Gastrocnemius medialis (tissue), 4 donors: ENCODE measurements around the gene BDKRB1. TPM values are rescaled to one million over a fixed set of nuclear protein-coding genes. Genes with fewer than 3 reads are reported as not detected.

ENCODE experiments used
- ATAC-seq, 2 donors: fragments of 150-250 bp; one replicate each; pipeline ENCODE4 v1.9.1; 2016
- DNase-seq, 2 donors: peaks; one replicate each; pipeline ENCODE4 v3.0.0-alpha.2; 2019
- H3K27ac ChIP-seq, 4 donors: fragments of 200-600 bp; sonication (generic); 1 replicate in 1 of 4; 2 replicates in 3 of 4; pipeline ENCODE4 v1.5.1; 2016 to 2018; ENCODE audit warnings: mild to moderate bottlenecking in 2 of 4, moderate library complexity in 1 of 4
- H3K27me3 ChIP-seq, 3 donors: fragments of 200-600 bp; sonication (generic) in 2 of 3; 1 replicate in 1 of 3; 2 replicates in 2 of 3; pipeline versions ENCODE4 v1.5.1 to v1.6.0; 2016 to 2019; ENCODE audit warnings: mild to moderate bottlenecking in 1 of 3, moderate library complexity in 1 of 3
- H3K36me3 ChIP-seq, 2 donors: fragments of 200-600 bp; sonication (generic) in 1 of 2; one replicate each; pipeline ENCODE4 v1.5.1; 2017 to 2018
- H3K4me1 ChIP-seq, 2 donors: fragments of 200-600 bp; sonication (generic) in 1 of 2; one replicate each; pipeline ENCODE4 v1.5.1; 2016 to 2017; ENCODE audit warnings: mild to moderate bottlenecking in 2 of 2
- H3K4me3 ChIP-seq, 4 donors: fragments of 200-600 bp; sonication (generic) in 3 of 4; 1 replicate in 1 of 4; 2 replicates in 3 of 4; pipeline ENCODE4 v1.5.1; 2016 to 2019; ENCODE audit warnings: mild to moderate bottlenecking in 2 of 4
- H3K9me3 ChIP-seq, 3 donors: fragments of 200-600 bp; sonication (generic) in 2 of 3; 1 replicate in 1 of 3; 2 replicates in 2 of 3; pipeline ENCODE4 v1.5.1; 2016 to 2019
- POLR2A ChIP-seq, 2 donors: fragments of 450-650 bp; IDR thresholded peaks; one replicate each; pipeline ENCODE4 v1.6.1; 2017; ENCODE audit warnings: antibody characterized with exemption in 2 of 2, mild to moderate bottlenecking in 2 of 2, moderate library complexity in 2 of 2
- in situ Hi-C, 4 donors: fragments of 200-750 bp; cut with MboI; loops; one replicate each; pipeline versions ENCODE4 v1.15.0 to v1.8.0; 2017; ENCODE audit warnings: low sequenced_read_pairs in 4 of 4
- intact Hi-C: fragments of 100-400 bp; cut with DNase I; formaldehyde crosslinking; loops from one replicate; pipeline ENCODE4 v1.15.1; 2023; ENCODE audit warnings: low total_unique reads
- total RNA-seq, 4 donors: library from RNA; depleted of rRNA; stranded (reverse); fragments of >200 nt; gene quantifications; one replicate each; pipeline versions ENCODE4 v1.1.0 to v1.2.3, GENCODE V29; 2016
- TF ChIP-seq, protein P1 (sequence below), 5 experiments: fragments of 450-650 bp in 3 of 5; fragments of 200-600 bp in 2 of 5; sonication (generic) in 2 of 5; IDR thresholded peaks in 4 of 5; conservative IDR thresholded peaks in 1 of 5; 1 replicate in 4 of 5; 2 replicates in 1 of 5; pipeline ENCODE4 v1.5.1; 2016 to 2019; ENCODE audit warnings: antibody characterized with exemption in 5 of 5, mild to moderate bottlenecking in 3 of 5, moderate library complexity in 3 of 5

Gene BDKRB1
- total RNA-seq, 4 donors from 2014 or later: not detected

DNA sequence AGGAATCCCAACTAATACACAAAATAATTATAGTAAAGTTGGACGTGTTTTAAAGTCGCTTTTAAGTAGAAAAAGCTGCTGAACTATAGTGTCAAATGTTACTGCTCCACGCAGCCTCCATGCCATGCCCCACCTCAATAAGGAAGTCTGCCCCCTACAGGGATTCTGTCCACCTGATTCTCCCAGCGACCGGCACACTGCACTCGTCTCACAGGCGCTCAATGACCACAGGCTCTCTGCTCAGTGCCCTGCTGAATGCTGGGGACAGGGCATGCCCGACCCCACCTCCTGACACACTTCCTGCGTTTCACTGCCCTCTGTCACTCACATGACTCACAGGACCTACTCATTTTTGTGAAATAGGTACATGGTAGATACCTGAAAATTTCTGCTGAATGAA lies 48.9 kb downstream of the BDKRB1 start:
- in situ Hi-C loops (loop anchor here in 1 of 4 donors (25.0 kb wide), 1 partner anchor 232 kb away; no protein-coding TSS in a partner anchor), intact Hi-C loops (loop anchor here (5.0 kb wide), 1 partner anchor 32 kb away; no protein-coding TSS in a partner anchor)

DNA sequence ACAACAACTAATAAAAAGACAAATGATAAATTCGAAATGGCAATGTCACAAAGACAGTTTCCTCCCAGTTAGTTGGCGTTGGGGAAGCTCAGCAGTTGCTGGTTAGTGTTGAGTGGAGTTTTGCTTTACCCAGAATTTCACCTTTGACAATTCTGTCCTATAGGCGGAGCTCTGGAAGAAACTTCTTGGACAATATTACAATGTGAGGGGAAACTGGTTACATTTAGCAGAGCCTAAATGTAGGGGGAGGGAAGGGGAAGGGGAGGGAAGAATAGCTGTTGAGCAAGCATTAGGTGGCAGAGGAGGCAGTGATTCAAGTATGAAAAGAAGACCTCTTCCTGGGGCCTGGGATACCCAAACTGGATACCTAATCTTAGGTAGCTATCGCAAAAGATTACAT lies 51.4 kb downstream of the BDKRB1 start:
- Histone ChIP-seq H3K27me3 (no peaks in the 10 kb centered on the region), H3K36me3 (peaks cover 4 to 84% of the 10 kb centered on the region in 2 donors), H3K27ac (no peak overlapping the region), H3K4me3 (no peak overlapping the region), H3K4me1 (no peaks in the 10 kb centered on the region), H3K9me3 (no peaks in the 10 kb centered on the region)
- in situ Hi-C loops (loop anchor here in 1 of 4 donors (25.0 kb wide), 1 partner anchor 230 kb away; no protein-coding TSS in a partner anchor), intact Hi-C loops (no loop called here)
- TF ChIP-seq, protein P1, sequence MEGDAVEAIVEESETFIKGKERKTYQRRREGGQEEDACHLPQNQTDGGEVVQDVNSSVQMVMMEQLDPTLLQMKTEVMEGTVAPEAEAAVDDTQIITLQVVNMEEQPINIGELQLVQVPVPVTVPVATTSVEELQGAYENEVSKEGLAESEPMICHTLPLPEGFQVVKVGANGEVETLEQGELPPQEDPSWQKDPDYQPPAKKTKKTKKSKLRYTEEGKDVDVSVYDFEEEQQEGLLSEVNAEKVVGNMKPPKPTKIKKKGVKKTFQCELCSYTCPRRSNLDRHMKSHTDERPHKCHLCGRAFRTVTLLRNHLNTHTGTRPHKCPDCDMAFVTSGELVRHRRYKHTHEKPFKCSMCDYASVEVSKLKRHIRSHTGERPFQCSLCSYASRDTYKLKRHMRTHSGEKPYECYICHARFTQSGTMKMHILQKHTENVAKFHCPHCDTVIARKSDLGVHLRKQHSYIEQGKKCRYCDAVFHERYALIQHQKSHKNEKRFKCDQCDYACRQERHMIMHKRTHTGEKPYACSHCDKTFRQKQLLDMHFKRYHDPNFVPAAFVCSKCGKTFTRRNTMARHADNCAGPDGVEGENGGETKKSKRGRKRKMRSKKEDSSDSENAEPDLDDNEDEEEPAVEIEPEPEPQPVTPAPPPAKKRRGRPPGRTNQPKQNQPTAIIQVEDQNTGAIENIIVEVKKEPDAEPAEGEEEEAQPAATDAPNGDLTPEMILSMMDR (IDR thresholded peaks at IDR 0.05 in 4 of 5, conservative IDR thresholded peaks at IDR 0.05 in 1 of 5): no peak
- no peak for TF ChIP-seq POLR2A (IDR thresholded peaks at IDR 0.05)
- ATAC-seq (no peak), DNase-seq (no peak)

More for the DNA sequence above, 48.9 kb downstream of the BDKRB1 start:
- Histone ChIP-seq H3K27ac (no peak overlapping the region), H3K4me1 (no peaks in the 10 kb centered on the region), H3K9me3 (no peaks in the 10 kb centered on the region), H3K4me3 (no peak overlapping the region), H3K36me3 (peaks cover 9 to 85% of the 10 kb centered on the region in 2 donors), H3K27me3 (no peaks in the 10 kb centered on the region)
- no peak for TF ChIP-seq POLR2A (IDR thresholded peaks at IDR 0.05)
- TF ChIP-seq, protein P1 (IDR thresholded peaks at IDR 0.05 in 4 of 5, conservative IDR thresholded peaks at IDR 0.05 in 1 of 5): no peak
- DNase-seq: no peak
- no peak for ATAC-seq

DNA sequence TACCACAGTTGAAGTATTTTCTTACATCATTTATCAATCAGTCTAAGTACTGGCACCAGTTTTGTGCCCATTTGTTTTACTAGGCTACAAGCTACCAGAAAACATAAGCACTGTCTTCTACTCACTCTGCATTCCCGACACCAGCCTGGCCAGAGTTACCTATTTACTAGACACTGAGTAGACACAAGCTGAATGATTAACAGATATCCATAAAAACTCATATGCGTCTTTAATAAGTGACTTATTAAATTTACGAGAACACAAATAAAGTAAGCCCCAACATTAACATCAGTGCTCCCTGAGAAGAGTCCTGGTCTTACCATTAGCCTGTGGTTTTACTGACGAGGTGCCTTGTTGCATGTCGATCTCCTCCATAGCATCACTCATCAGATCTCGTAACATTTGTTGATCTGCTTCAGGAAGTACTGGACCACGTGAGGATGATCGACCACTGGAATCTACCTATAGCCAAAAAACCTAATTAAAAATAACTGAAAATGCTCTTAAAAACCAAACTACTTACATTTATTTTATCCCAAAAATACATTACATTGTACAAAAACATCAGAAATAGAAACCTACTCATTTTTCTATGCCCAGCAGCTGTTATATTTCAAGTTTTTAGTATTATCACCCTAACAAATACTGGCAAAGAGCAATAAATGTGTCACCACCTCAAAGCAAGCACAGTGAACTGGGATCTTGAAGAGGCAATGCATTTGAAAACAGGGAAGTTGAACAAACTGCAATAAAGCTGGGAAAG lies 53.3 kb downstream of the BDKRB1 start:
- H3K4me1 ChIP-seq: no peaks in the 10 kb centered on the region
- no peak for ATAC-seq
- intact Hi-C loops (no loop called here), in situ Hi-C loops (loop anchor here in 1 of 4 donors (25.0 kb wide), 1 partner anchor 228 kb away; no protein-coding TSS in a partner anchor)
- H3K9me3 ChIP-seq: no peaks in the 10 kb centered on the region
- DNase-seq: no peak
- H3K27me3 ChIP-seq: no peaks in the 10 kb centered on the region
- H3K36me3 ChIP-seq: peaks cover 6 to 85% of the 10 kb centered on the region in 2 donors
- H3K4me3 ChIP-seq: no peak overlapping the region
- TF ChIP-seq POLR2A (IDR thresholded peaks at IDR 0.05): no peak
- TF ChIP-seq, protein P1 (IDR thresholded peaks at IDR 0.05 in 4 of 5, conservative IDR thresholded peaks at IDR 0.05 in 1 of 5): no peak
- H3K27ac ChIP-seq: no peak overlapping the region

DNA sequence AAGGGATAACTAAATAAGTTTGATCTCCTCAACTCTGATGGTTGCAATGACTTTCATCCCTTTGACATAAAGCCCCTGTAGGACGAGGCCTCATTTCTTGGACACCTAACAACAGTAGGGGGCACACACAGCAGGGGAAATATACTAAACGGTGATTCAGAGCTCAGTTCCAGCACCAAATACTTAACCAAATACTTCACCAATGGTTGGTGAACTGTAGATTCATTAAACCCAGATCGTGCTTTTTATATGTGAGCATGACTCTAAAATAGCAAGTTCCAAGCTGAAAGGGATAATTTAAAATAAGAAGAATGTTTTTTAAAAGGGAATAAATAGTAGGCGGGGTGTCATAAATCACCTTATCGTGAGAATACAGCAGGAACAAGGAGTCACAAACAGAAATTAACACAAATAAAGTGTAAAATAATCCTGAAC lies 53.9 kb downstream of the BDKRB1 start:
- H3K36me3 ChIP-seq: peaks cover 11 to 87% of the 10 kb centered on the region in 2 donors
- no peak for DNase-seq
- H3K9me3 ChIP-seq: no peaks in the 10 kb centered on the region
- ATAC-seq: no peak
- no peaks in the 10 kb centered on the region for H3K4me1 ChIP-seq
- no peaks in the 10 kb centered on the region for H3K27me3 ChIP-seq
- in situ Hi-C loops: loop anchor here in 1 of 4 donors (25.0 kb wide), 1 partner anchor 227 kb away; no protein-coding TSS in a partner anchor
- no peak overlapping the region for H3K4me3 ChIP-seq
- no peak overlapping the region for H3K27ac ChIP-seq
- TF ChIP-seq, protein P1 (IDR thresholded peaks at IDR 0.05 in 4 of 5, conservative IDR thresholded peaks at IDR 0.05 in 1 of 5): no peak
- no peak for TF ChIP-seq POLR2A (IDR thresholded peaks at IDR 0.05)
- intact Hi-C loops: no loop called here
